HTERT RPE-1 (cell line): ENCODE results near the gene PCDHGC5.

Experiments used
- in situ Hi-C: fragments of 300-500 bp; cut with MboI; formaldehyde crosslinking; loops from 4 replicates; pipeline ENCODE4 v1.14.3; 2020; ENCODE audit warnings: low sequenced_read_pairs

PCDHGC5 gene

DNA sequence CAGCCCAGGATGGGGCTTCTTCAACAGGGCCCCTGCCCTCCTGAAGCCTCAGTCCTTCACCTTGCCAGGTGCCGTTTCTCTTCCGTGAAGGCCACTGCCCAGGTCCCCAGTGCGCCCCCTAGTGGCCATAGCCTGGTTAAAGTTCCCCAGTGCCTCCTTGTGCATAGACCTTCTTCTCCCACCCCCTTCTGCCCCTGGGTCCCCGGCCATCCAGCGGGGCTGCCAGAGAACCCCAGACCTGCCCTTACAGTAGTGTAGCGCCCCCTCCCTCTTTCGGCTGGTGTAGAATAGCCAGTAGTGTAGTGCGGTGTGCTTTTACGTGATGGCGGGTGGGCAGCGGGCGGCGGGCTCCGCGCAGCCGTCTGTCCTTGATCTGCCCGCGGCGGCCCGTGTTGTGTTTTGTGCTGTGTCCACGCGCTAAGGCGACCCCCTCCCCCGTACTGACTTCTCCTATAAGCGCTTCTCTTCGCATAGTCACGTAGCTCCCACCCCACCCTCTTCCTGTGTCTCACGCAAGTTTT is 23.6 kb downstream of the PCDHGC5 start:
- in situ Hi-C loops = no loop called here

DNA sequence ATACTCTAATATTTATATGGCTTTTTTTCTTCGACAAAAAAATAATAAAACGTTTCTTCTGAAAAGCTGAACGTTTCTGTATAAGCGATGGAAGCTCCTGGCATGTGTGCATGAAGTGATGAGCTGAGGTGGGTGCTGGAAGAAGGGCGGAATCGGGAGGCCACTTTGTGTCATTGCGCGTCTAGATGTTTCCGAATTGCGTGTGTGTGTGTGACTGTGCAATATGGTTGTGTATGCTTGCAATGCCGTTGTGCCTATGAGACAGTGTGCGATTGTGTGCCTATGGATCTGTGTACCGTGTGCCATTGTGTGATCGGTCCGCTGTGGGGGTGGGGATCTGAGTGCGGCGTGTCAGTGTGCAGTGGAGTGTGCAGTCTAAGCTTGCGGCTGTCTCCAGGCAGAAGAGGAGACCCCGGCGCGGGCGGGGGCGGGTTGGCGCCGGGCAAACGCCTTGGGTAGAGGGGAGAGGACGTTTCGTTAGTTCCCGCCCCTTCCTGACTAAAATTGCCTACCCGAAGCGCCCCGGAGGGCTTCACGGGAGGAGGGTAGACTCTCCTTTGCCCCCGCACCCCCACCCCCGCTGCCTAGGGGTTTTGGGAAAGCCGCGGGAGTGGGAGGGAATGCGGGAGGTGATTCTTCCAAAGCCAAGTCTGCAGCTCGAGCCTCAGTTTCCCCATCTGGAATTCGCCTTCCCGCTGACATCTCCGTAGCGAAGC is 24.2 kb downstream of the PCDHGC5 start:
- in situ Hi-C loops = no loop called here

DNA sequence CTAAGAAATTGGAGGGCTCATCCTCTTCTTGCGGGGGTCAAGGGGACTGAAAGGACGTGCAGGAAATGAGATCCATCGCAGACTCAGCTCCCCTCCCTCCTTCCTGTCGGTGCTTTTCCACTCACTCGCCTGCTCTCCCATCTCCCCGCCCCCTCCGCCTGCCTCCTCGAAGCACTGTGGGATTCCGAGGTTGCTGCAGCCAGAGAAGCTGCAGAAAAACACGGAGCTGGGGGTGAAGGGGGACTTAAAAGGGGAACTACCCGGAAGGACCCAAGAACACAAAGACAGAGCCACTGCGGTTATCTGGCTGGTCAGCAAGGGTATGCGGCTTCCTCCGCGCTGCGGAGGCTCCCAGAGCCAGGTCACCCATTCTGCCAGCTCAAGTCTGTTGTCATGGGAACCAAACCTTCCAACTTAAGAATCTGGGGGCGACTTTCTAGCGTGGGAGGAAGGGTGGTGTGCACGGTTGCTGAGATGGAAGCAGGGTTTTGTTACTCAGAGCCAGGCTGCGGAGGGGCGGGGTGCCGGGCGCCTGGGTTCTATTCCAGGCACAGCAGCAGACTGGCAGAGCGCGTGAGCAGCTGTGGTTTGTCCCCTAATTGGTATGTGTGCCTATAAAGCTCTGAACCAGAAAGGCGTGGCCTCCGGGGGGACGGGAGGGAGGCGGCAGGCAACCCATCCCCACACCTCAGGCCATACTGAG is 24.9 kb downstream of the PCDHGC5 start:
- in situ Hi-C loops = no loop called here

GRCh38 chr5:141514330-141515133 is 25.7 kb downstream of the PCDHGC5 start:
- in situ Hi-C loops = no loop called here

DNA sequence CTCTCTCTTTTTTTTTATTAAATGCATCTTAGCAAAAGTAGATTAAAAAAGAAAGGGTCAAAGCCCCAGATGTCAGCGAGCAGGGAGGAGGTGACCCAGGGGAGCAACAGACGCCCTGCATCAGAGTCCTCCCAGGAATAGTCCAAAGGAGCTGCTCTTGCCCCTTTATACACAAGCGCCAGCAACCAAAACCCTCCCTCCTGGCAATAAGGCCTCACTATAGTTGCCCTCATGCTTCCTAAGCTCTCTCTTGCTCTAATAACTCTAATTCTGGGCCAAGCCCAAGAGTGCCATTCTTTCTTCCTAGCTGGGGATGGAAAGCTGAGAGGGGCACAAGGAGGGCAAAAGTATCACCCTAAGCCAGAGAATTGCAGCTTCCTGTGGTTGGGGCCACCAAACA is 26.3 kb downstream of the PCDHGC5 start:
- in situ Hi-C loops = no loop called here

- in situ Hi-C loops = no loop called here
Measured at GRCh38 chr5:141515946-141516671, 27.2 kb downstream of the PCDHGC5 start.

DNA sequence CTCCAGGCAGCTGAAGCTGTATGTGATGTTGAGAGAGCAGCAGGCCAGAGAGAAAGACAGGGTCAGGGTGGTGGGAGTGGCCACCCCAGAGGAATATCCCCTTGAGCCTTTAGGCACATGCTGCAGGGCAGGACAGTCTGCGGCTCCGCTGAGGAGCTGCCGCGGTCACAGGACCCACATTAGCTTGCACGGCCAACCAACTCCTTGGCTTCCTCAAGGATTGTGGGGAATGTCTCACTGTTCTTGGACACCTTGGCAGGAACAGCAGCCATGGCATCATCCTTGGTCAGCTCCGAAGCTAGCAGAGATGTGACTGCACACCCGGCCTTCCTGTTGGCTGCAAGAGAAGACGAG is 27.8 kb downstream of the PCDHGC5 start:
- in situ Hi-C loops = no loop called here

DNA sequence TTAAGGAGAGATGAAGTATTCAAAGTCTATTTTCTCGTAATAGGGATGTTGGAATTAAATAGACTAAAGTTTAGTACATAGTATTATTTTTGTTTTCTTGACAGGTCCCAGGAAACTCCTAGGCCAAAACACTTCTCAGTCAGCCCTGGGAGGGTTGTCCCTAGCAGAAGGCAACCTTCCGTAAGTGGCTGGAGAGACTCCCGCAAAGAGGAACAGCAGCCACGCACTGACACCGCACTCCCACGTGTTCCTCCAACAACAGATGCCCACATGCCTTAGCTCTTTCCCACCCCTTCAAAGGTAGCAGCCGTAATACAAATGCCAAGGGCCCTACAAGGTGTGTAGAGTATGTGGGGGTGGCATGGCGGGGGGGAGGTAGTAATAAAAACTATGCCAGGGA is 28.4 kb downstream of the PCDHGC5 start:
- in situ Hi-C loops = no loop called here

GRCh38 chr5:141517880-141518617 is 29.2 kb downstream of the PCDHGC5 start:
- in situ Hi-C loops = no loop called here

- in situ Hi-C loops = no loop called here
Measured at GRCh38 chr5:141518618-141519015, 29.7 kb downstream of the PCDHGC5 start.

GRCh38 chr5:141519605-141520565 is 31.0 kb downstream of the PCDHGC5 start:
- in situ Hi-C loops = no loop called here

- in situ Hi-C loops = no loop called here
Measured at GRCh38 chr5:141521244-141521781, 32.4 kb downstream of the PCDHGC5 start.

GRCh38 chr5:141522301-141522700 is 33.4 kb downstream of the PCDHGC5 start:
- in situ Hi-C loops = no loop called here

DNA sequence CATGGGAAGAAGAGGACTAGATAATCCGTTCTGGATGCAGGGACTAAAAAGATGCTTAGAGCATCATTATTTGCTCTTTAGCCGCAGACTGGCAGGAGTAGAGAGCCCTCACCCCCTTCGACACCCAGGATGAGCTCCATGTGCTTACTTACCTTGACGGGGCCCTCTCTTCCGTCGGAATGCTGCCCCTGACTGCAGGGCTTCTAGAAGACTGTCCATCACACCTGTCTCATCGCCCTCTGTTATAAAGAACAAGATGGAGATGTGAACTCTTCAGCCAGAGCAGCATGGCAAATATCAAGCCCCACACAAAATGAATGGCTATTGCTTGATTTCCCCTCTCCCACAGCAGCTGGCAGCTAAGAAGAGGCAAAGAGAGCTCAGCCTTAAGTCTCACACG is 35.1 kb downstream of the PCDHGC5 start:
- in situ Hi-C loops = no loop called here

- in situ Hi-C loops = no loop called here
Measured at GRCh38 chr5:141524604-141525597, 36.0 kb downstream of the PCDHGC5 start.

- in situ Hi-C loops = no loop called here
Measured at GRCh38 chr5:141525653-141526052, 36.8 kb downstream of the PCDHGC5 start.

DNA sequence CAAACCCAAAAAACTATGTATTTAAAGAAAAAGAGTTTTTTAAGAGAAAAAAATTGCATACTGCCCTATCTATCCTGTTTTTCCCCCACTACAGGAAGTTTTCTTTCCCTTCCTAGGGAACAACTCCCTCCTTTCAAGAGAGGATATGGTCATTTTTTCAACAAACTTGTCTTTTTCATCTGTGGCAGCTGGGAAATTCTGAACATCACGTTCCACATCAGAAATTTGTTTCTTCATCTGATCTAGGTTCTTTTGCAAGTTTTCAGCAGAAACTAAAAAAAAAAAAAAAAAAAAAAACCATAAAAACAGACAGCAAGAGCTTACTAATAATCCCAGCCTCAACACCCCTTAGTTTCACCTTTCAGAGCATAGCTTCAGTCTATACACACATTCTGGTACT is 38.5 kb downstream of the PCDHGC5 start:
- in situ Hi-C loops = no loop called here
